Glomerular endothelial cell (primary cell): Measurements from ENCODE around the gene LYRM1. TPM values are rescaled to one million over a fixed set of nuclear protein-coding genes. Genes with fewer than 3 reads are reported as not detected.
"Not testable (repeated sequence)": the region's sequence is repeated elsewhere in the genome, so short reads cannot be mapped to it uniquely, and the experiment has no call there.

Source experiments
- DNase-seq: peaks from one replicate; pipeline ENCODE4 v3.0.0-alpha.2; 2011; ENCODE audit warnings: low read depth, low spot score; ENCODE audit errors: extremely low read depth
- total RNA-seq: library from RNA; depleted of rRNA; stranded (reverse); fragments of >200 nt; gene quantifications from 2 replicates; pipeline ENCODE4 v1.2.3, GENCODE V29; 2015

Gene LYRM1
- total RNA-seq, 1 donor from 2014 or later, result 40.8 TPM

- no peak for DNase-seq
These were observed 70.8 kb downstream of the LYRM1 start for GRCh38 chr16:20971401-20971800.

- not testable (repeated sequence) for DNase-seq
These were observed 72.6 kb downstream of the LYRM1 start for GRCh38 chr16:20973201-20973600.

Other genes with a start within 250 kb of the LYRM1 start
- 0.41 TPM in 1 of 2 replicates, not detected in the other for gene ACSM1, start 203.1 kb upstream of the LYRM1 start, total RNA-seq
- gene THUMPD1, start 159.0 kb upstream of the LYRM1 start, total RNA-seq, result 25.2 and 62.5 TPM in 2 replicates
- gene ACSM3, start 136.8 kb upstream of the LYRM1 start, total RNA-seq, result 22.0 and 68.4 TPM in 2 replicates
- gene ERI2, start 94.3 kb upstream of the LYRM1 start, total RNA-seq, result 10.3 and 11.3 TPM in 2 replicates
- gene REXO5, start 94.2 kb upstream of the LYRM1 start, total RNA-seq, result 4.2 and 6.1 TPM in 2 replicates
- gene DCUN1D3, start 413 bp upstream of the LYRM1 start, total RNA-seq, result 57.1 and 63.3 TPM in 2 replicates